Ectodermal cell (in vitro differentiated cells): ENCODE measurements around the gene ZG16B.

Experiments used
- H3K27ac ChIP-seq: 2 replicates; pipeline ENCODE4 v1.7.0; 2013; ENCODE audit warnings: mild to moderate bottlenecking, low read depth, low read length; ENCODE audit not compliant: insufficient read depth, poor library complexity, severe bottlenecking
- H3K27me3 ChIP-seq: 2 replicates; pipeline ENCODE4 v1.7.0; 2013; ENCODE audit warnings: mild to moderate bottlenecking, low read length; ENCODE audit not compliant: insufficient read depth, control insufficient read depth, poor library complexity, severe bottlenecking
- H3K36me3 ChIP-seq: one replicate; pipeline ENCODE4 v1.7.0; 2013; ENCODE audit warnings: low read length; ENCODE audit not compliant: control insufficient read depth, insufficient read depth
- H3K4me1 ChIP-seq: one replicate; pipeline ENCODE4 v1.7.0; 2013; ENCODE audit warnings: low read length; ENCODE audit not compliant: control insufficient read depth, insufficient read depth
- H3K4me3 ChIP-seq: 2 replicates; pipeline ENCODE4 v1.7.0; 2013; ENCODE audit warnings: low read depth, low read length, control low read depth; ENCODE audit not compliant: insufficient read depth
- H3K9me3 ChIP-seq: 2 replicates; pipeline ENCODE4 v1.7.0; 2013; ENCODE audit warnings: mild to moderate bottlenecking, low read length, moderate library complexity; ENCODE audit not compliant: control insufficient read depth
- WGBS, 2 experiments: methylation state at CpG; one replicate each; pipeline ENCODE4 v1.1.7; 2013; ENCODE audit warnings: missing lambda C conversion rate in 2 of 2; 5-methylcytosine and 5-hydroxymethylcytosine counted together

Gene ZG16B

GRCh38 chr16:2817340-2818271, 12.5 kb upstream of the ZG16B start:
- Histone ChIP-seq H3K36me3 (no peaks in the 10 kb centered on the region), H3K4me1 (peaks cover 5% of the 10 kb centered on the region), H3K27me3 (no peaks in the 10 kb centered on the region), H3K27ac (no peak overlapping the region), H3K4me3 (no peak overlapping the region), H3K9me3 (no peaks in the 10 kb centered on the region)
- WGBS, 2 experiments: 92 to 93% methylated on average over 68 of the region's 68 CpGs

GRCh38 chr16:2818272-2818876, 11.7 kb upstream of the ZG16B start:
- Histone ChIP-seq H3K27ac (no peak overlapping the region), H3K27me3 (no peaks in the 10 kb centered on the region), H3K9me3 (no peaks in the 10 kb centered on the region), H3K36me3 (no peaks in the 10 kb centered on the region), H3K4me1 (peaks cover 5% of the 10 kb centered on the region), H3K4me3 (no peak overlapping the region)
- 94 to 95% methylated on average over 10 of the region's 10 CpGs for WGBS, 2 experiments

GRCh38 chr16:2819179-2819938, 10.7 kb upstream of the ZG16B start:
- 90 to 92% methylated on average over 16 to 18 of the region's 18 CpGs for WGBS, 2 experiments
- Histone ChIP-seq H3K27me3 (no peaks in the 10 kb centered on the region), H3K36me3 (no peaks in the 10 kb centered on the region), H3K27ac (no peak overlapping the region), H3K9me3 (no peaks in the 10 kb centered on the region), H3K4me3 (no peak overlapping the region), H3K4me1 (peaks cover 5% of the 10 kb centered on the region)

GRCh38 chr16:2819939-2820835, 9.9 kb upstream of the ZG16B start:
- 77 to 80% methylated on average over 17 of the region's 17 CpGs for WGBS, 2 experiments
- Histone ChIP-seq H3K9me3 (no peaks in the 10 kb centered on the region), H3K4me3 (no peak overlapping the region), H3K4me1 (peaks cover 5% of the 10 kb centered on the region), H3K27ac (no peak overlapping the region), H3K27me3 (no peaks in the 10 kb centered on the region), H3K36me3 (no peaks in the 10 kb centered on the region)

- Histone ChIP-seq H3K4me3 (no peak overlapping the region), H3K9me3 (no peaks in the 10 kb centered on the region), H3K36me3 (no peaks in the 10 kb centered on the region), H3K27me3 (no peaks in the 10 kb centered on the region), H3K4me1 (peaks cover 5% of the 10 kb centered on the region), H3K27ac (no peak overlapping the region)
- 89% methylated on average over 14 of the region's 14 CpGs for WGBS, 2 experiments
Measured at GRCh38 chr16:2820836-2821486, 9.1 kb upstream of the ZG16B start.

DNA sequence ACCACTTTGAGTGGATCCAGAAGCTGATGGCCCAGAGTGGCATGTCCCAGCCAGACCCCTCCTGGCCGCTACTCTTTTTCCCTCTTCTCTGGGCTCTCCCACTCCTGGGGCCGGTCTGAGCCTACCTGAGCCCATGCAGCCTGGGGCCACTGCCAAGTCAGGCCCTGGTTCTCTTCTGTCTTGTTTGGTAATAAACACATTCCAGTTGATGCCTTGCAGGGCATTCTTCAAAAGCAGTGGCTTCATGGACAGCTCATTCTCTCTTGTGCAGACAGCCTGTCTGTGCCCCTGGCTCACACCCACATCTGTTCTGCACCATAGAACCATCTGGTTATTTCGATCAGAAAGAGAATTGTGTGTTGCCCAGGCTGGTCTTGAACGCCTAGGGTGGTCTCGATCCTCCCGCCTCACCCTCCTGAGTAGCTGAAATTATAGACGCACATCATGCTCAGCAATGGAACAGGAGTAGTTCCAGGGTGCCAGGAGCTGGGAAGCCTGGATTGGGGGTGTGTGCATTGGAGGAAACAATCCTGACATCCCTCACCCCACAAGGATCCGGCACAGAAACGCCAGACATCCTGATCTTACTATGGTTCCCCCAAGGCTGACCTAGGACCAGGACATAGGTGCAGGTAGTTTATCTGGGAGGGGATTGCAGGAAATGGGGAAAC, 8.5 kb upstream of the ZG16B start:
- H3K4me3 ChIP-seq: no peak overlapping the region
- H3K4me1 ChIP-seq: peaks cover 5% of the 10 kb centered on the region
- no peaks in the 10 kb centered on the region for H3K27me3 ChIP-seq
- no peaks in the 10 kb centered on the region for H3K9me3 ChIP-seq
- WGBS, 2 experiments: 84% methylated on average over 9 of the region's 9 CpGs
- no peak overlapping the region for H3K27ac ChIP-seq
- no peaks in the 10 kb centered on the region for H3K36me3 ChIP-seq

DNA sequence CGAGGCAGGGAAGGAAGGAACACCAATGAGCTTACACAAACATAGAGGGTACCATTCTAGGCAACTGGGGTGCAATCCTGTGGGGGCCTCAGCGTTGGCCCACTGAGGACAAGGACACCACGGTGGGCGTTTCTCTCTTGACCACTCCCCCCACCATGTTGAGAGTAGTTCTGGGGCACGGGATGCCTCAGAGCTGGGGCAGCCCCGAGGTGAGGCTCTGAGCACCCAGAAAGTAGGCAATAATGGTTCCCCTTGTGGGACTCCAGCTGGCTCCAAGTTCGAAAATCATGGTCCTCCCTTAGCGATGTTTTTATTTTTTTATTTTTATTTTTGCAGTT, 8.0 kb upstream of the ZG16B start:
- H3K27ac ChIP-seq: no peak overlapping the region
- no peaks in the 10 kb centered on the region for H3K9me3 ChIP-seq
- no peak overlapping the region for H3K4me3 ChIP-seq
- H3K27me3 ChIP-seq: no peaks in the 10 kb centered on the region
- no peaks in the 10 kb centered on the region for H3K36me3 ChIP-seq
- 87 to 88% methylated on average over 7 to 8 of the region's 8 CpGs for WGBS, 2 experiments
- peaks cover 5% of the 10 kb centered on the region for H3K4me1 ChIP-seq

GRCh38 chr16:2822496-2822895, 7.6 kb upstream of the ZG16B start:
- peaks cover 5% of the 10 kb centered on the region for H3K4me1 ChIP-seq
- H3K9me3 ChIP-seq: no peaks in the 10 kb centered on the region
- no peaks in the 10 kb centered on the region for H3K36me3 ChIP-seq
- no peak overlapping the region for H3K4me3 ChIP-seq
- H3K27me3 ChIP-seq: no peaks in the 10 kb centered on the region
- H3K27ac ChIP-seq: no peak overlapping the region
- 88 to 92% methylated on average over 4 of the region's 4 CpGs for whole genome bisulfite sequencing, 2 experiments

GRCh38 chr16:2824626-2825025, 5.5 kb upstream of the ZG16B start:
- H3K27me3 ChIP-seq: no peaks in the 10 kb centered on the region
- H3K36me3 ChIP-seq: no peaks in the 10 kb centered on the region
- no peak overlapping the region for H3K4me3 ChIP-seq
- H3K9me3 ChIP-seq: no peaks in the 10 kb centered on the region
- peaks cover 5% of the 10 kb centered on the region for H3K4me1 ChIP-seq
- 91 to 92% methylated on average over 10 of the region's 10 CpGs for WGBS, 2 experiments
- H3K27ac ChIP-seq: no peak overlapping the region
